Kidney (tissue), 14 donors: Measurements from ENCODE around the gene INTS14. TPM values are rescaled to one million over a fixed set of nuclear protein-coding genes. Genes with fewer than 3 reads are reported as not detected.
A peak's percentile ranks its signal among the peaks of the same experiment; 100 is the strongest.

Experiments
- DNase-seq, 5 donors: peaks; one replicate each; pipeline ENCODE4 v3.0.0-alpha.2; 2013 to 2020
- FAIRE-seq: peaks from 2 replicates; lab custom pipeline; 2012; peaks lifted over from hg19 to GRCh38; lab: Jason Lieb, UNC
- H3K27ac ChIP-seq, 2 donors: one replicate each; pipeline ENCODE4 v1.7.0; 2013; ENCODE audit warnings: low read depth in 2 of 2, low read length in 2 of 2, inconsistent platforms in 1 of 2
- H3K27me3 ChIP-seq: one replicate; pipeline ENCODE4 v1.7.1; 2013; ENCODE audit warnings: low read length, inconsistent platforms; ENCODE audit not compliant: control insufficient read depth, insufficient read depth
- H3K36me3 ChIP-seq, 3 donors: one replicate each; pipeline versions ENCODE4 v1.7.0 to v1.7.1; 2013; ENCODE audit warnings: low read length in 3 of 3, control low read depth in 1 of 3, inconsistent platforms in 1 of 3; ENCODE audit not compliant: insufficient read depth in 3 of 3, control insufficient read depth in 2 of 3
- H3K4me1 ChIP-seq, 3 donors: one replicate each; pipeline versions ENCODE4 v1.7.0 to v1.7.1; 2013; ENCODE audit warnings: low read length in 3 of 3, inconsistent platforms in 1 of 3, low read depth in 1 of 3; ENCODE audit not compliant: control insufficient read depth in 2 of 3, insufficient read depth in 2 of 3
- H3K4me3 ChIP-seq, 3 donors: one replicate each; pipeline versions ENCODE4 v1.7.0 to v1.8.1; 2013; ENCODE audit warnings: low read length in 3 of 3, control low read depth in 1 of 3, inconsistent platforms in 1 of 3
- H3K9ac ChIP-seq, 3 donors: one replicate each; pipeline versions ENCODE4 v1.7.0 to v1.7.1; 2013; ENCODE audit warnings: low read length in 3 of 3, control low read depth in 1 of 3, inconsistent platforms in 1 of 3
- H3K9me3 ChIP-seq, 3 donors: one replicate each; pipeline versions ENCODE4 v1.7.0 to v1.7.1; 2013; ENCODE audit warnings: low read length in 3 of 3, control low read depth in 1 of 3, inconsistent platforms in 1 of 3; ENCODE audit not compliant: control insufficient read depth in 2 of 3, insufficient read depth in 1 of 3
- intact Hi-C: fragments of 100-400 bp; cut with DNase I; formaldehyde crosslinking; loops from one replicate; pipeline ENCODE4 v1.11.1; 2022
- polyA plus RNA-seq: library from polyadenylated mRNA; stranded (reverse); fragments of 350-450 nt; fragmentation: Illumina TruSeq; extraction: RNeasy Lipid Tissue Mini Kit (QIAGEN cat#74804); gene quantifications from one replicate; pipeline ENCODE4 v1.2.3, GENCODE V29; 2014; ENCODE audit warnings: low read depth, low replicate concordance; ENCODE audit not compliant: insufficient read depth
- total RNA-seq: library from RNA; stranded (reverse); fragmentation: NEBNext Ultra II Directional; extraction: Animal tissue kit (Norgen Biotek cat#: 25700); gene quantifications from one replicate; pipeline ENCODE4 v1.2.1, GENCODE V29; 2021
- TF ChIP-seq, protein P1 (sequence below): IDR thresholded peaks from 3 replicates; pipeline ENCODE4 v1.5.1; 2012; ENCODE audit warnings: mild to moderate bottlenecking, moderate library complexity, borderline replicate concordance; ENCODE audit not compliant: insufficient read depth; ENCODE audit errors: extremely low read depth
- donor health status: control.
- donor health status: control.
- donor health status: control.
- donor health status: control.
- donor health status: control.
- donor health status: DM: yes; HTN: yes; CAD: no.
- donor health status: Normal renal cell carcinoma (clear cell type).

The INTS14 gene
- total and polyA plus RNA-seq, 2 donors from 2014 or later = 27.8 to 37.1 TPM

DNA sequence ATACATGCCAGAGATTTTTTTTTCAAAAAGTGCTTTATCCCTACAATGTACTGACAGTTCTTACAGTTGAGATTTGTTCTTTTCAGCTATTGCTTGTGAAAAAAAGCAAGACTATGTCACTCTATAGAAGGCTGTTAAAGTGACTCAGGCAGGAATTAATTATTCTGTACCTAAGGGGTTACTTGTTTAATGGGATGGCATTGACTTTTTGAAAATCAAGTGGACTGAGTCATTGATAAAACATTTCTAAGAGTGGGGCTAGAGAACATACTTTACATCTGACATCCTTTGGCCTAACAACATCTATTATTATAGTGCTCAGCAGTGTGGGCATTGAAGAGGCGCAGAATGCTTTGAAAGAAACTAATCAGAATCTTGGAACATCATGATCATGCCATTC is 34.3 kb downstream of the INTS14 start:
- H3K27ac ChIP-seq = no peak overlapping the region
- no peak overlapping the region for H3K9ac ChIP-seq
- H3K9me3 ChIP-seq = no peaks in the 10 kb centered on the region
- no peak overlapping the region for H3K4me3 ChIP-seq
- H3K27me3 ChIP-seq = no peaks in the 10 kb centered on the region
- intact Hi-C loops = no loop called here
- TF ChIP-seq, protein P1, sequence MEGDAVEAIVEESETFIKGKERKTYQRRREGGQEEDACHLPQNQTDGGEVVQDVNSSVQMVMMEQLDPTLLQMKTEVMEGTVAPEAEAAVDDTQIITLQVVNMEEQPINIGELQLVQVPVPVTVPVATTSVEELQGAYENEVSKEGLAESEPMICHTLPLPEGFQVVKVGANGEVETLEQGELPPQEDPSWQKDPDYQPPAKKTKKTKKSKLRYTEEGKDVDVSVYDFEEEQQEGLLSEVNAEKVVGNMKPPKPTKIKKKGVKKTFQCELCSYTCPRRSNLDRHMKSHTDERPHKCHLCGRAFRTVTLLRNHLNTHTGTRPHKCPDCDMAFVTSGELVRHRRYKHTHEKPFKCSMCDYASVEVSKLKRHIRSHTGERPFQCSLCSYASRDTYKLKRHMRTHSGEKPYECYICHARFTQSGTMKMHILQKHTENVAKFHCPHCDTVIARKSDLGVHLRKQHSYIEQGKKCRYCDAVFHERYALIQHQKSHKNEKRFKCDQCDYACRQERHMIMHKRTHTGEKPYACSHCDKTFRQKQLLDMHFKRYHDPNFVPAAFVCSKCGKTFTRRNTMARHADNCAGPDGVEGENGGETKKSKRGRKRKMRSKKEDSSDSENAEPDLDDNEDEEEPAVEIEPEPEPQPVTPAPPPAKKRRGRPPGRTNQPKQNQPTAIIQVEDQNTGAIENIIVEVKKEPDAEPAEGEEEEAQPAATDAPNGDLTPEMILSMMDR = no peak
- H3K36me3 ChIP-seq = peaks cover 8 to 34% (median 19%) of the 10 kb centered on the region in 3 donors
- DNase-seq (no peak), FAIRE-seq (no peak)
- H3K4me1 ChIP-seq = no peaks in the 10 kb centered on the region

DNA sequence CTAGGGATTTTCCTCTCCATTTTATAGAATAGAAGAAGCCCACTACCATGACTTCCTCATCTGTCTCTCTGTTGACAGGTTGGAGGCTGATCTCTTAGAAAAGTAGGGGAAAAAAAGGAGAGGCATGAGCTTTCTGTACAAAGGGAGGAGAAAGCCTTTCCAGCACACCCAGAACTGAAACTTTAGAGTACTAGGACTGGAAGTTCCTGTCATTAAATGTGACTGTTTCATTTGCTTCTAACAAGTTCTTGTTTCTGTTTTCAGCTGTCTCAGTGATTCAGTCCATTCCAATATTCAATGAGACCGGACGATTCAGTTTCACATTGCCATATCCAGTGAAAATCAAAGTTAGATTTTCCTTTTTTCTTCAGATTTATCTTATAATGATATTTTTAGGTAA is 39.0 kb downstream of the INTS14 start:
- Histone ChIP-seq H3K4me1 (no peaks in the 10 kb centered on the region), H3K36me3 (peaks cover 7 to 19% (median 11%) of the 10 kb centered on the region in 3 donors), H3K9me3 (no peaks in the 10 kb centered on the region), H3K27ac (no peak overlapping the region), H3K9ac (no peak overlapping the region), H3K27me3 (no peaks in the 10 kb centered on the region), H3K4me3 (no peak overlapping the region)
- DNase-seq = no peak
- TF ChIP-seq, protein P1 = no peak
- intact Hi-C loops = no loop called here
- FAIRE-seq = no peak

GRCh38 chr15:65569728-65570127 is 41.2 kb downstream of the INTS14 start:
- Histone ChIP-seq H3K27me3 (no peaks in the 10 kb centered on the region), H3K9me3 (no peaks in the 10 kb centered on the region), H3K9ac (no peak overlapping the region), H3K36me3 (peaks cover 7 to 17% (median 9%) of the 10 kb centered on the region in 3 donors), H3K4me1 (no peaks in the 10 kb centered on the region), H3K4me3 (no peak overlapping the region), H3K27ac (no peak overlapping the region)
- TF ChIP-seq, protein P1 = no peak
- FAIRE-seq = no peak
- intact Hi-C loops = no loop called here
- DNase-seq = no peak

DNA sequence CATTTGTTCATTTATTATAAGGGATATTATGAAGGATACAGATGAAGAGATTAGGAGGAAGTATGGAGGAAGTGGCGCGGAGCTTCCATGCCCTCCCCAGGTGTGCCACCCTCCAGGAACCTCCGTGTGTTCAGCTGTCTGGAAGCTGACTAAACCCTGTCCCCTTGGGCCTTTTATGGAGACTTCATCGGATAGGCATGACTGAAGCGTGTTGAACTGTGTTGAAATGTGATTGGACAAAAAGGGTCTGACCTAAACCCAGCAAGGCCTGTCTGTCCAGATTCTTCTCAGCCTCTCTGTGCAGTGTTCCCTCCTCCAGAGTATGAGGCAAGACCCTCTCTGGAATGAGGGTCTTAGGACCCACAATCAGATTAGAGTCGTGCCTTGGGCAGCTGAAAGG is 49.0 kb downstream of the INTS14 start:
- peak overlapping the region in 1 of 2 donors; percentile 44 for H3K27ac ChIP-seq
- no peak overlapping the region for H3K9ac ChIP-seq
- H3K4me1 ChIP-seq = no peaks in the 10 kb centered on the region
- no peaks in the 10 kb centered on the region for H3K9me3 ChIP-seq
- peak in 4 of 5 donors; percentile 36 to 71 (median 56) for DNase-seq
- peaks cover 7 to 17% (median 12%) of the 10 kb centered on the region in 3 donors for H3K36me3 ChIP-seq
- TF ChIP-seq, protein P1 = no peak
- no peak overlapping the region for H3K4me3 ChIP-seq
- no peak for FAIRE-seq
- intact Hi-C loops = no loop called here
- H3K27me3 ChIP-seq = no peaks in the 10 kb centered on the region
